GM21526 (cell line): ENCODE data around the gene SLC9C2.
"Not testable (repeated sequence)": the region's sequence is repeated elsewhere in the genome, so short reads cannot be mapped to it uniquely, and the experiment has no call there.

Source experiments
- ATAC-seq: cut with Tn5 transposase; IDR thresholded peaks from one replicate; pipeline ENCODE4 v1.9.1; 2021; ENCODE audit warnings: moderate library complexity; ENCODE audit not compliant: unreplicated experiment, low FRiP score

SLC9C2 gene, protein sequence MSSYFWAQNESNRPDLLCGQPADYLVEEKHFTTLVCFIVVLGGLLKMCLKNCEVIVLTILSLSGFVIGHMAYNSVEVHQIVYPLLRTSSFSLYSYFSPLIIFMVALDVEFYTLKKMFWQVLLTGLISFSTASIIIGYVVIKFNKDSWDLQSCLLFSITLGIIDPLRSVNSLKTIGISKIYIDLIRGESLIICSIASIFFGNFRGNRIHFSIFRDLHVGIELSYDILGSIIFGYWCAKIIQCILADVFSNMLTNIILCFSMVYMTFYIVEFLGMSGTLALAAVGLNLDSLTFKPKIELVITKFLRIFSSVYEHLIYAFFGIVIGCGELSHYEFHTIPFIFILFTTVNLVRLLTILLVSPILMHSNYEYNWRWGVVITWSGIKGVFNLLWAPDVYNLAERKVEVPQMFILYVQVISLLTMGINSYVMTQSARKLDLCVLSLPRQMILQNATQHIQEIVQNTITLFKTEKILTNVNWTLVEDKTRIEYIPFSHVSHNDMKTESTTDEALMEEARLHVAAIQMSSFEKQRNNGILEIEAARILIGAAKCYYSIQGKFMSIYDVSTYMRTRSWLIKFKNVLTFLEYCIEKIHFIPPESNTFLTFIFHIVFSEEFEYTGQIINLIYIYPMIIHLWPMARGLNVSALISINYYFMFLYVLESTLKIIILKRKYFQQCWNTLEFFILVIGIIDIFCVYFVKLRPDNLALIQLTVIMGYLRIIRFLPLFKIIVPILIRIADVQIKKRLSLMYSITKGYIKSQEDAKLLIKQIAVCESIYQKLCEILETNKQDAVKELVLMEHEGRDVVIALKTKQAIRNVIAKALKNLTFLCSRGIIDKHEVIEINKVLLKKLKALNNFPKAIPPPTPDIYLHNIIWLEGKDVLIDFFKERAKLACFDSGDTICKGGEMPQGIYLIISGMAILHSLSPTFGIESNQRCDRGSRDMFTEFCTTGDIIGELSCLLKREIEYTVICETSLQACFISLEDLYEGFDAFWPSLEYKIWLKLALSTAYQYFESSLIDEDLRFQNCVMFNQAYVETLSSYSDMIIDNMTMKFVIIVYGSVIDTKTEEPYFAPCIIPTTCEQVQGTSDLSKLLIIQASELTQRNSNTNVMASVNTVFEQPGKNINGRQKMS

DNA sequence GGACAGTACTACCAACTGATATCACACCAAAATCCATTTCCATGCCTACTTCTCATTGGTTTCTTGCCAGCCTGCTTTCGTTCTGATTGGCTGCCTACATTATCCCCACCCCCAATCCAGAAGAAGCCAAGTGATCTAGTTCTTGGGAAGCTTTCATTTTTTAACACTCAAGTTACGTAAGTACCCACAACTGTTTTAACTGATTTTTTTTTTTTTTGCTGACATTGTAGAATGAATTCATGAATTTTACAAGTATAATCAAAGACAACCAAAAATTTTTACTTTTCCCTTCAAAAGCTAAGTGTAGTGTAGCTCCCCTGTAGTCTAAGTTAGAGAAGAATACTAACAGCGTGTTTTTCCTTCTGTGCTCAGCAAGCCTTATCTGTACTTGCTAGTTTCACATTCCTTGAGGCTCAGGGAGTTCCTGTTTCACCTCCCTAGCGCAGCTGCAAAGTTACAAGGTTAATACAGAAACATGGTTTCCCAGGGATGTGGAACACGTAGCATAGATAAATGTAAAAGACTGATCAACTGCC, at the start of gene SLC9C2:
TSS of gene SLC9C2 (minus strand) at position 17 of the 536 bp plus-strand sequence. CDS start 1,296 bp downstream, outside the sequence.
- no peak for ATAC-seq

- ATAC-seq = no peak
Measured at GRCh38 chr1:173648880-173649605, 46.2 kb upstream of the SLC9C2 start.

- no peak for ATAC-seq
Measured at GRCh38 chr1:173646656-173647055, 43.8 kb upstream of the SLC9C2 start.

DNA sequence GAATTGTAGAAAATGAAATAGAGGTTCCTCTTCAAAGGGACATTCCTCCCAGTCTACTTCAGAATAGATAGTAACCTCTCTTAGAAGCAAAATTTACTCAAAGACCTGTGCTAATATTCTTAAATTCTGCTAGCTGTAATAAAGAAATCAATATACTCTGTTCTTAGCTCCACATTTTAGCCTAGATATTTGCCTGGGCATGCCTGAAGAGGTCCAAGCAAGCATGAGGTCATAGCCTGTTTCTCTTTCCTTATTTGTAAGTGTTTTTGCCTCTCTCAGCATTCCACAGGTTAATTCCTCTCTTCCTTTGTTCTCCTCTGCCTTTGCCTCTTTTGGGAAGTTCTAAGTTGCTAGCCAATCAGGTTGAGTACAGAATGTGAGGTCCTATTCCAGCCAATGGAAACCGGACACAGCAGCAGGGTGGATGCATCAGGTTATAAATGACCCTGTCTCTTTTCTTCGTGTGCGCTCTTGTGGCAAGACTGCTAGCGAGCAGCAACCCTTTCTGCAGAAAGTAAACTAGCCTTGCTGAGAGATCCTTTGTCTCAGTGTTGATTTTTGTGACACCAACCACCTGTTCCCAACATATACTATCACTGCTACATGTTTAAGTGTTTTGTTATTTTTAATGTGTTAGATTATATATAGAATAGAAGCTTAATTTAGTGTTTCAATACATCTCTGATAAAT, 39.7 kb upstream of the SLC9C2 start:
- ATAC-seq = not testable (repeated sequence)

GRCh38 chr1:173639102-173639501, 36.2 kb upstream of the SLC9C2 start:
- ATAC-seq = no peak

DNA sequence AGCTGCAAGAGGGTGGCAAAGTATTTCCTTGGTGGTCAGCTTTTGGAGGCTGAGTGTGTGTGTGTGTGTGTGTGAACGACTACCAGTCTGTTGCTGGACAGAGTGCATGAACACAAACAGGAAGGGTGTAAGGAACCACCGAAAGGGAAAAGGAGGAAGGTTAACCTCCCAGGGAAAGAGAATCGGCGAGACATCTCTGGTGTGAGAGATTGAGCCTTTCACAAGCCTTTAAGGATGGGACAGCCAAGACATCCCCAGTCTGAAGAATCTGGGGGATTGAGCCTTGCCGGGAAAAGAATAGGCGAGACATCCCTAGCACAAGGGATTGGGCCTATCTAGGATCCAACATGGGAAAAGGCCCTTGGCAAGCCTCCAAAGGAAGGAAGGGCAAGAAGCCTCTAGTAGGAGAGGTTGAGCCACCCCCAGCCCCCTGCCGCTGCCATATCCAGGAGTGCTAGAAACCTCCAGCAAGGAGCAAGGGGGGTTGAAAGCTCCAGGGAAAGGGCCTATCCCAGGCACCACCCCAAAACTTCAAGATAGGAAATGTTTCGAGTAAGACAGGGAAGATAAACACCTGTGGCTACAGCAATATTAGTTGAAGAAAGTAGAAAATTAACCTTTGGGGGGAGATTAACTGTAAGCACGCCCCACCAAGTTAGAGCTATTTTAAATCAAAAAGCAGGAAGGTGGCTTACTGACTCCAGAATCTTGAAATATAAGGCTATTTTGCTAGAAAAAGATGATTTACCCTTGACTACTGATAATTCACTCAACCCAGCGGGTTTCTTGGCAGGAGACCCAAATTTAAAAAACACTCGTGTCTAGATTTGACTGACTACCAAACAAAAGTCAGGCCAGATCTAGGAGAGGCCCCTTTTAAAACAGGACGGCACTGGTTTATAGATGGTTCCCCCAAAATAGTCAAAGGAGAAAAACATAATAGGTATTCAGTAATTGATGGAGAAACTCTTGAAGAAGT, 35.5 kb upstream of the SLC9C2 start:
- no peak for ATAC-seq

DNA sequence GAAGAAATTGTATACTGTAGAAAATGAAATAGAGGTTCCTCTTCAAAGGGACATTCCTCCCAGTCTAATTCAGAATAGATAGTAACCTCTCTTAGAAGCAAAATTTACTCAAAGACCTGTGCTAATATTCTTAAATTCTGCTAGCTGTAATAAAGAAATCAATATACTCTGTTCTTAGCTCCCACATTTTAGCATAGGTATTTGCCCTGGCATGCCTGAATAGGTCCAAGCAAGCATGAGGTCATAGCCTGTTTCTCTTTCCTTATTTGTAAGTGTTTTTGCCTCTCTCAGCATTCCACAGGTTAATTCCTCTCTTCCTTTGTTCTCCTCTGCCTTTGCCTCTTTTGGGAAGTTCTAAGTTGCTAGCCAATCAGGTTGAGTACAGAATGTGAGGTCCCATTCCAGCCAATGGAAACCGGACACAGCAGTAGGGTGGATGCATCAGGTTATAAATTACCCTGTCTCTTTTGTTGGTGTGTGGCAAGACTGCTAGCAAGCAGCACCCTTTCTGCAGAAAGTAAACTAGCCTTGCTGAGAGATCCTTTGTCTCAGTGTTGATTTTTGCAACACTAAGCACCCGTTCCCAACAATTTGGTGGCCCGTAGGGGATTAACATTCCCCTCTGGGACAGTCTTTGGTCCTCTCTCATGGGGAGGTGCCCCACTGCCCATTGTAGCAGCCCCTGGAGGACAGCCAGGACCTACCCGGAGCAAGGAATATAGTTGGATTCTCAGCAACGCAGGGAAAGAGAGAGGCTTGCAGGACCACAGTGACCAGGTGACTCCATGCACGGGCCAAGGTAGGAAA, 34.6 kb upstream of the SLC9C2 start:
- ATAC-seq = not testable (repeated sequence)

DNA sequence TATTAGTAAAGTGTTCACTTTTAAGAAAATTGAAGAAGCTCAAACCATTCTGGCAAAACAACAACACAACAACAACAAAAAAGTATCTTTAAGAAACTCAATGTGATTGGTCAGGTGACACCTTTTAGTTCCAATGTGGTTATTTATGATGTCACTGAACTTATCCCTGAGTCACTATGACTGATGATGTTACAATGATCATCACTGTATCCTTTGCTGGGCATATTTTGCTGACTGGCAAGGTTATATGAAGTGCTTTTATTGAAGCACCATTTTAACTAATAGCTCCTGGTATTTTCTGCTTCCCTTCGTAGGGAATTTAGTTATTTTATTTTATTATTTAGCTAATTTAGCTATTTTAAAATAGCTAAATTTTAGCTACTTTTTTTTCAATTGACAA, 32.2 kb upstream of the SLC9C2 start, which contains the start of gene TEX50:
TSS of gene TEX50 (plus strand) at position 223 of the 400 bp plus-strand sequence. CDS start 184 bp downstream, outside the sequence.
- ATAC-seq = no peak

GRCh38 chr1:173628888-173629287, 26.0 kb upstream of the SLC9C2 start:
- ATAC-seq = no peak

DNA sequence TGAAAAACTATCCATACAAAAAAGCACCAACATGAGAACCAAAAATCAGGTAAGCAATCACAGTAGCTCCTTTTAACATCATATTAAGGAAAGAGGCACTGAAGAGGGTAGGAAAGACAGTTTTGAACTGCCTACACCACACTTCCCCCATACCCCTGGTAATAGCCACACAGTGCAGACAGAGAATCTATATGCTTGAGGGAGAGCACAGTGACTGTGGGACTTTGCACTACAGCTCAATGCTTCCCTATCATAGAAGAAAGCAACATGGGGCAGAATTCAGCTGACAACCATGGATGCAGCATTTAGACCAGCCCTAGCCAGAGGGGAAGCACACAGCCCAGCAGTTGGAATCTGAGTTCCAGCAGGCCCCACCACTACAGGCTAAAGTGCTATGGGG, 24.4 kb upstream of the SLC9C2 start:
- ATAC-seq = no peak

- ATAC-seq = no peak
Measured at GRCh38 chr1:173616859-173617258, 14.0 kb upstream of the SLC9C2 start.

DNA sequence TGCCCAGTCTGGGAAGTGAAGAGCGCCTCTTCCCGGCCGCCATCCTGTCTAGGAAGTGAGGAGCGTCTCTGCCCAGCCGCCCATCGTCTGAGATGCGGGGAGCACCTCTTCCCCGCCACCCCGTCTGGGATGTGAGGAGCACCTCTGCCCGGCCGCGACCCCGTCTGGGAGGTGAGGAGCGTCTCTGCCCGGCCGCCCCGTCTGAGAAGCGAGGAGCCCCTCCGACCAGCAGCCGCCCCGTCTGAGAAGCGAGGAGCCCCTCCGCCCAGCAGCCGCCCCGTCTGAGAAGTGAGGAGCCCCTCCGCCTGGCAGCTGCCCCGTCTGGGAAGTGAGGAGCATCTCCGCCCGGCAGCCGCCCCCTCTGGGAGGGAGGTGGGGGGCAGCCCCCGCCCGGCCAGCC, 10.2 kb upstream of the SLC9C2 start:
- ATAC-seq = not testable (repeated sequence)

- ATAC-seq = no peak
Measured at GRCh38 chr1:173608503-173609216, 5.8 kb upstream of the SLC9C2 start.

DNA sequence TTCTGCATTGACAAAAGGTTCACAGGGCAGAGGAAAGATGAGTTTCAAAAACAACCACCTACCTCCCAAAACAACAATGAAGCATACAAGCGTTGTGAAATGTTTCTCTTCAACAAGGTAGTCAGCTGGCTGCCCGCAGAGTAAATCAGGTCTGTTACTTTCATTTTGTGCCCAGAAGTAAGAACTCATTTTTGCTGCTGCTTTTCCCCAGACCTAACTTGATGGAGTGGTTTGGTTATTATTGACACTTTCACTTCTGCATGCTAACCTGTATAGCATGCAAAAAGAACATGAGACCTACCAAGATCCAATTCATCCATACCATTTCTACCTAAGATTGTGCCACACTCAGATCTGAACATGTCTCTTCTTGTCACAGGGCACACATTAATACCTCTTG, 1.3 kb downstream of the SLC9C2 start:
- ATAC-seq = peak; percentile 78

DNA sequence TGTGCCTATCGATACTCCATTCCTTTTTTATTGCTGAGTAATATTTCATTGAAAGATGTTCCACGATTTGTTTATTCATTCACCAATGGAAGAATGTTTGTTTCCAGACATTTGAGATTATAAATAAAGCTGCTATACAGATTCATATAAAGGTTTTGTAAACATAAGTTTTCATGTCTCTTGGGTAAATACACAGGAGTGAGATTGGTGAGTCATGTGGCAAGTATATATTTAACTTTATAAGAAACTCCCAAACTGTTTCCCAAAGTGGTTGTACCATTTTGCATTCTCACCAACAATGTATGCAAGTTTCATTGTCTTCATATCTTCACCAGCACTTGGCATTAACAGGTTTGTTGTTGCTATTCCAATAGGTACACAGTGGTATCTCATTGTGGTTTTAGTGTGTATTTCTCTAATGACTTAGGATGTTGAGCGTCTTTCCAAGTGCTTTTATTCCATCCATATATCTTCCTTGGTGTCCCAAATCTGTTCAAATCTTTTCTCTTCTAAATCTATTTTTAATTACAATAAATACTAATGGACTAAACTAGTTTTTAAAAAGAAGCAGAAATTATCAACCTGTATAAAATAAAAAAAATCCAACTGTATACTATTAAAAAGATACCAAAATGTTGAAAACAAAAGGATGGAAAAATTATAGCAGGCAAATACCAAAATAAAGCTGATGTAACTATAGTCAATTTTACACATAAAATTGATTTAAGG, 6.6 kb downstream of the SLC9C2 start:
- ATAC-seq = no peak

GRCh38 chr1:173591138-173591537, 11.7 kb downstream of the SLC9C2 start:
- not testable (repeated sequence) for ATAC-seq
